Effector memory CD4-positive, alpha-beta T cell (primary cell): ENCODE data around the gene L2HGDH.
A peak's percentile ranks its signal among the peaks of the same experiment; 100 is the strongest.

Experiments used
- DNase-seq, 3 donors: peaks; one replicate each; pipeline ENCODE4 v3.0.0-alpha.2; 2020
- H3K27ac ChIP-seq: 2 replicates; pipeline ENCODE4 v1.7.0; 2013; ENCODE audit warnings: mild to moderate bottlenecking, low read length, moderate library complexity; ENCODE audit not compliant: insufficient read depth, poor library complexity, severe bottlenecking
- H3K27me3 ChIP-seq: replicated peaks from 2 replicates; pipeline ENCODE4 v1.7.0; 2013; ENCODE audit warnings: mild to moderate bottlenecking, low read length; ENCODE audit not compliant: insufficient read depth, control insufficient read depth, poor library complexity, severe bottlenecking
- H3K36me3 ChIP-seq: 2 replicates; pipeline ENCODE4 v1.7.0; 2013; ENCODE audit warnings: mild to moderate bottlenecking, low read length, moderate library complexity; ENCODE audit not compliant: control insufficient read depth, insufficient read depth
- H3K4me1 ChIP-seq: 2 replicates; pipeline ENCODE4 v1.7.0; 2013; ENCODE audit warnings: low read length, mild to moderate bottlenecking; ENCODE audit not compliant: control insufficient read depth, insufficient read depth, poor library complexity, severe bottlenecking
- H3K4me3 ChIP-seq: 2 replicates; pipeline ENCODE4 v1.7.0; 2013; ENCODE audit warnings: low read length, low read depth, mild to moderate bottlenecking; ENCODE audit not compliant: insufficient read depth, poor library complexity, severe bottlenecking
- H3K9me3 ChIP-seq: 2 replicates; pipeline ENCODE4 v1.7.0; 2013; ENCODE audit warnings: mild to moderate bottlenecking, low read length, moderate library complexity; ENCODE audit not compliant: control insufficient read depth

The L2HGDH gene

GRCh38 chr14:50231475-50232275 lies 80.4 kb downstream of the L2HGDH start, which contains the start of gene SOS2:
Gene SOS2 (minus strand): TSS chr14:50231578. CDS start chr14:50231283, 295 bp downstream.
- H3K4me1 ChIP-seq, result peaks cover 12% of the 10 kb centered on the region

GRCh38 chr14:50230701-50231474 lies 81.1 kb downstream of the L2HGDH start:
- DNase-seq, result peak; percentile 7 to 15 (median 15)
- H3K36me3 ChIP-seq, result no peaks in the 10 kb centered on the region

More at GRCh38 chr14:50231475-50232275, 80.4 kb downstream of the L2HGDH start, which contains the start of gene SOS2:
- Histone ChIP-seq H3K27ac (peak within 1 kb of the TSS; percentile 90), H3K36me3 (no peaks in the 10 kb centered on the region), H3K9me3 (no peaks in the 10 kb centered on the region), H3K4me3 (peak within 1 kb of the TSS; percentile 87), H3K27me3 (no peaks in the 10 kb centered on the region)
- DNase-seq, result peak; percentile 75 to 82 (median 78)

GRCh38 chr14:50230401-50230700 lies 81.7 kb downstream of the L2HGDH start:
- H3K36me3 ChIP-seq, result no peaks in the 10 kb centered on the region
- no peaks in the 10 kb centered on the region for H3K27me3 ChIP-seq
- no peak for DNase-seq
- H3K27ac ChIP-seq, result peak overlapping the region; percentile 90
- H3K4me3 ChIP-seq, result peak overlapping the region; percentile 79
- H3K9me3 ChIP-seq, result no peaks in the 10 kb centered on the region
- peaks cover 12% of the 10 kb centered on the region for H3K4me1 ChIP-seq

More at GRCh38 chr14:50230701-50231474, 81.1 kb downstream of the L2HGDH start:
- Histone ChIP-seq H3K9me3 (no peaks in the 10 kb centered on the region), H3K27me3 (no peaks in the 10 kb centered on the region), H3K27ac (peak overlapping the region; percentile 90), H3K4me3 (peak overlapping the region; percentile 87), H3K4me1 (peaks cover 12% of the 10 kb centered on the region)

- peaks cover 12% of the 10 kb centered on the region for H3K4me1 ChIP-seq
- H3K27me3 ChIP-seq, result no peaks in the 10 kb centered on the region
- H3K9me3 ChIP-seq, result no peaks in the 10 kb centered on the region
- H3K36me3 ChIP-seq, result no peaks in the 10 kb centered on the region
- no peak for DNase-seq
- no peak overlapping the region for H3K27ac ChIP-seq
- H3K4me3 ChIP-seq, result peak overlapping the region; percentile 79
Measured at GRCh38 chr14:50229681-50230080, 82.3 kb downstream of the L2HGDH start.

- H3K4me3 ChIP-seq, result no peak overlapping the region
- H3K27me3 ChIP-seq, result no peaks in the 10 kb centered on the region
- no peak overlapping the region for H3K27ac ChIP-seq
- DNase-seq, result no peak
- peaks cover 12% of the 10 kb centered on the region for H3K4me1 ChIP-seq
- H3K36me3 ChIP-seq, result no peaks in the 10 kb centered on the region
- no peaks in the 10 kb centered on the region for H3K9me3 ChIP-seq
Measured at GRCh38 chr14:50228313-50228712, 83.7 kb downstream of the L2HGDH start.

- Histone ChIP-seq H3K4me3 (no peak overlapping the region), H3K36me3 (no peaks in the 10 kb centered on the region)
Measured at GRCh38 chr14:50225974-50226297, 86.1 kb downstream of the L2HGDH start.

GRCh38 chr14:50225067-50225973 lies 86.7 kb downstream of the L2HGDH start:
- H3K36me3 ChIP-seq, result no peaks in the 10 kb centered on the region
- DNase-seq, result no peak
- H3K4me1 ChIP-seq, result peaks cover 8% of the 10 kb centered on the region
- H3K9me3 ChIP-seq, result no peaks in the 10 kb centered on the region
- no peak overlapping the region for H3K4me3 ChIP-seq
- H3K27me3 ChIP-seq, result no peaks in the 10 kb centered on the region
- H3K27ac ChIP-seq, result peak overlapping the region; percentile 11

More at GRCh38 chr14:50225974-50226297, 86.1 kb downstream of the L2HGDH start:
- Histone ChIP-seq H3K4me1 (peaks cover 8% of the 10 kb centered on the region), H3K9me3 (no peaks in the 10 kb centered on the region), H3K27ac (peak overlapping the region; percentile 11), H3K27me3 (no peaks in the 10 kb centered on the region)
- DNase-seq, result no peak

GRCh38 chr14:50222055-50222613 lies 89.9 kb downstream of the L2HGDH start:
- DNase-seq, result no peak
- Histone ChIP-seq H3K9me3 (no peaks in the 10 kb centered on the region), H3K4me1 (no peaks in the 10 kb centered on the region), H3K36me3 (no peaks in the 10 kb centered on the region), H3K27ac (no peak overlapping the region), H3K4me3 (no peak overlapping the region), H3K27me3 (no peaks in the 10 kb centered on the region)

GRCh38 chr14:50218501-50218900 lies 93.5 kb downstream of the L2HGDH start:
- Histone ChIP-seq H3K27ac (no peak overlapping the region), H3K4me1 (no peaks in the 10 kb centered on the region), H3K36me3 (no peaks in the 10 kb centered on the region), H3K9me3 (no peaks in the 10 kb centered on the region), H3K27me3 (no peaks in the 10 kb centered on the region), H3K4me3 (no peak overlapping the region)
- no peak for DNase-seq
